Bronchial epithelial cell (primary cell): Measurements from ENCODE around the gene NPHS1. TPM values are rescaled to one million over a fixed set of nuclear protein-coding genes. Genes with fewer than 3 reads are reported as not detected.

ENCODE experiments used
- DNase-seq: peaks from one replicate; pipeline ENCODE4 v3.0.0-alpha.2; 2010; ENCODE audit warnings: low read depth
- FAIRE-seq: peaks from 2 replicates; lab custom pipeline; 2011; peaks lifted over from hg19 to GRCh38; lab: Jason Lieb, UNC
- H3K27me3 ChIP-seq: 2 replicates; pipeline ENCODE4 v1.5.1; 2011; ENCODE audit warnings: low read length; ENCODE audit not compliant: control insufficient read depth, insufficient read depth
- H3K36me3 ChIP-seq: 2 replicates; pipeline ENCODE4 v1.5.1; 2011; ENCODE audit warnings: low read length; ENCODE audit not compliant: control insufficient read depth, insufficient read depth
- H3K4me3 ChIP-seq: 2 replicates; pipeline ENCODE4 v1.5.1; 2011; ENCODE audit warnings: mild to moderate bottlenecking, low read depth, low read length, control low read depth
- CTCF ChIP-seq: IDR thresholded peaks from 2 replicates; pipeline ENCODE4 v1.5.1; 2011; ENCODE audit warnings: mild to moderate bottlenecking, moderate library complexity, low read length, control low read depth, inconsistent platforms; ENCODE audit not compliant: insufficient read depth, severe bottlenecking
- total RNA-seq: library from RNA; depleted of rRNA; stranded (reverse); fragments of >200 nt; gene quantifications from 2 replicates; pipeline ENCODE4 v1.2.1, GENCODE V29; 2014

NPHS1 gene
- total RNA-seq, result not detected in 2 replicates

- no peaks in the 10 kb centered on the region for H3K36me3 ChIP-seq
- DNase-seq (no peak), FAIRE-seq (no peak)
- peaks cover 17% of the 10 kb centered on the region for H3K27me3 ChIP-seq
- TF ChIP-seq CTCF, result no peak
- H3K4me3 ChIP-seq, result no peak within 1 kb of the TSS
Observed at GRCh38 chr19:35852029-35852780, at the start of gene NPHS1. Gene NPHS1, minus strand, starts transcription at chr19:35852504. Its CDS starts 667 bp downstream, at chr19:35851837.

- DNase-seq, result no peak
- TF ChIP-seq CTCF, result no peak
- Histone ChIP-seq H3K27me3 (no peaks in the 10 kb centered on the region), H3K4me3 (no peak overlapping the region), H3K36me3 (peaks cover 12% of the 10 kb centered on the region)
- no peak for FAIRE-seq
Observed at GRCh38 chr19:35901055-35901644, 48.8 kb upstream of the NPHS1 start.

GRCh38 chr19:35899547-35900214 lies 47.4 kb upstream of the NPHS1 start:
- H3K27me3 ChIP-seq, result no peaks in the 10 kb centered on the region
- FAIRE-seq (no peak), DNase-seq (peak; percentile 68)
- H3K36me3 ChIP-seq, result peaks cover 15% of the 10 kb centered on the region
- no peak for TF ChIP-seq CTCF
- H3K4me3 ChIP-seq, result peak overlapping the region; percentile 56

GRCh38 chr19:35898499-35898809 lies 46.1 kb upstream of the NPHS1 start:
- Histone ChIP-seq H3K4me3 (peak overlapping the region; percentile 56), H3K36me3 (peaks cover 15% of the 10 kb centered on the region), H3K27me3 (no peaks in the 10 kb centered on the region)
- DNase-seq (no peak), FAIRE-seq (no peak)
- no peak for TF ChIP-seq CTCF

GRCh38 chr19:35897706-35898451 lies 45.6 kb upstream of the NPHS1 start:
- no peaks in the 10 kb centered on the region for H3K27me3 ChIP-seq
- H3K36me3 ChIP-seq, result peaks cover 15% of the 10 kb centered on the region
- no peak for DNase-seq
- peak overlapping the region; percentile 56 for H3K4me3 ChIP-seq
- no peak for FAIRE-seq
- no peak for TF ChIP-seq CTCF
